Measurements from ENCODE around the gene RECK.

RECK gene

GRCh38 chr9:36092509-36093215 lies 55.9 kb downstream of the RECK start:
- no peak for TF ChIP-seq CTCF (IDR thresholded peaks at IDR 0.05; ENCODE audit: control insufficient read depth, extremely low read depth, insufficient read depth)
- H3K4me3 ChIP-seq (ENCODE audit: low read depth, low read length), result no peak overlapping the region
- no peak for DNase-seq (ENCODE audit: low read depth)

- DNase-seq (ENCODE audit: low read depth), result no peak
- no peak for TF ChIP-seq CTCF (IDR thresholded peaks at IDR 0.05; ENCODE audit: control insufficient read depth, extremely low read depth, insufficient read depth)
- no peak overlapping the region for H3K4me3 ChIP-seq (ENCODE audit: low read depth, low read length)
Measured at GRCh38 chr9:36093384-36093783, 56.7 kb downstream of the RECK start.

- H3K4me3 ChIP-seq (ENCODE audit: low read depth, low read length), result no peak overlapping the region
- TF ChIP-seq CTCF (IDR thresholded peaks at IDR 0.05; ENCODE audit: control insufficient read depth, extremely low read depth, insufficient read depth), result no peak
- DNase-seq (ENCODE audit: low read depth), result peak; percentile 93
Measured at GRCh38 chr9:36099718-36100117, 63.0 kb downstream of the RECK start.

- no peak for DNase-seq (ENCODE audit: low read depth)
- no peak overlapping the region for H3K4me3 ChIP-seq (ENCODE audit: low read depth, low read length)
- TF ChIP-seq CTCF (IDR thresholded peaks at IDR 0.05; ENCODE audit: control insufficient read depth, extremely low read depth, insufficient read depth), result no peak
Measured at GRCh38 chr9:36100532-36100931, 63.8 kb downstream of the RECK start.

GRCh38 chr9:36101916-36102741 lies 65.4 kb downstream of the RECK start:
- no peak overlapping the region for H3K4me3 ChIP-seq (ENCODE audit: low read depth, low read length)
- peak; percentile 98 for DNase-seq (ENCODE audit: low read depth)
- no peak for TF ChIP-seq CTCF (IDR thresholded peaks at IDR 0.05; ENCODE audit: control insufficient read depth, extremely low read depth, insufficient read depth)

GRCh38 chr9:36102742-36103495 lies 66.2 kb downstream of the RECK start:
- H3K4me3 ChIP-seq (ENCODE audit: low read depth, low read length), result no peak overlapping the region
- peak; percentile 53 for DNase-seq (ENCODE audit: low read depth)
- TF ChIP-seq CTCF (IDR thresholded peaks at IDR 0.05; ENCODE audit: control insufficient read depth, extremely low read depth, insufficient read depth), result peak; percentile 78

Data from LNCaP clone FGC (cell line).